ENCODE measurements around the gene RAB5B. TPM values are rescaled to one million over a fixed set of nuclear protein-coding genes. Genes with fewer than 3 reads are reported as not detected.

RAB5B gene
- total RNA-seq, 2 donors from 2014 or later = 112 to 178 TPM

DNA sequence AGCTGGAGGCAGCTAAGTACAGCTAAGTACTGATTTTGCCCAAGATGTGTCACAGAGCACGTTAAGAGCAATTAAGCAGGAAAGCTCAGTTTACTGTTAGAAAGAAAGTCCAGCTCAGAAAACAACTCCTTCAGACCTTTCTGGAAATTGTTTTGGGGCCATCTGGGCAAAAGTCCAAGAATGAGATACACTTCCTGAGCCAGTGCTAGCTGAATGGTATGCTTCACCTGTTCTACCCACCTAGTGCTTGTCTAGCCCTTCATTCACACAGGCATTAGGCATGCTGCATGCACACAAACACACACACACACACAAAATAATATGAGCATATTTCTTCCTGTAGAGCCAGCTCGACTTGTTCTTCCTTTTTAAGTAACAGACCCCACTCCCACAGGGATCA, 40.3 kb downstream of the RAB5B start:
- no peak overlapping the region for H3K27ac ChIP-seq
- no peak overlapping the region for H3K4me3 ChIP-seq
- peaks cover 12% of the 10 kb centered on the region for H3K4me1 ChIP-seq
- H3K36me3 ChIP-seq = no peaks in the 10 kb centered on the region
- TF ChIP-seq, protein P1, sequence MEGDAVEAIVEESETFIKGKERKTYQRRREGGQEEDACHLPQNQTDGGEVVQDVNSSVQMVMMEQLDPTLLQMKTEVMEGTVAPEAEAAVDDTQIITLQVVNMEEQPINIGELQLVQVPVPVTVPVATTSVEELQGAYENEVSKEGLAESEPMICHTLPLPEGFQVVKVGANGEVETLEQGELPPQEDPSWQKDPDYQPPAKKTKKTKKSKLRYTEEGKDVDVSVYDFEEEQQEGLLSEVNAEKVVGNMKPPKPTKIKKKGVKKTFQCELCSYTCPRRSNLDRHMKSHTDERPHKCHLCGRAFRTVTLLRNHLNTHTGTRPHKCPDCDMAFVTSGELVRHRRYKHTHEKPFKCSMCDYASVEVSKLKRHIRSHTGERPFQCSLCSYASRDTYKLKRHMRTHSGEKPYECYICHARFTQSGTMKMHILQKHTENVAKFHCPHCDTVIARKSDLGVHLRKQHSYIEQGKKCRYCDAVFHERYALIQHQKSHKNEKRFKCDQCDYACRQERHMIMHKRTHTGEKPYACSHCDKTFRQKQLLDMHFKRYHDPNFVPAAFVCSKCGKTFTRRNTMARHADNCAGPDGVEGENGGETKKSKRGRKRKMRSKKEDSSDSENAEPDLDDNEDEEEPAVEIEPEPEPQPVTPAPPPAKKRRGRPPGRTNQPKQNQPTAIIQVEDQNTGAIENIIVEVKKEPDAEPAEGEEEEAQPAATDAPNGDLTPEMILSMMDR (IDR thresholded peaks at IDR 0.05) = no peak
- H3K9me3 ChIP-seq = no peaks in the 10 kb centered on the region
- H3K9ac ChIP-seq (ENCODE audit: low read depth in 2 of 2, low read length in 2 of 2) = no peak overlapping the region
- H3K27me3 ChIP-seq = no peaks in the 10 kb centered on the region
- DNase-seq = peak; percentile 48
- intact Hi-C loops (cut with DNase I) = no loop called here

DNA sequence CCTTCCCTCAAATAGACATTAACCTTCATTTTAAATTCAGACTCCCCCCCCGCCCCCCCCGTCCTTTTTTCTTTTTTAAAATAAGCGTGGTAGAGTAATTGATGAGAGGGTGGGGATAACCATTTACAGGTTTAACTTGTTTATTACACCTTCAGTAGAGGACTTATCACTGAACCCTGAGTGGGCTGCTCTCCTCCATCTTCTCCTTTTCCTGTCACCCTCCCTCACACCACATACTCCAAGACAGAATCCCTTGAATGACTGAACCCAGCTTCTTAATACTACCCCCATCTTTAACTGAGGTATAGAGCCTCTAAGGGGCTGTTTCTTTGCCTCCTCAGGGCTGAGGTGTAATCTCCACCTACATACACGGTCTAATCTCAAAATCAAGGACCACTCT, 43.3 kb downstream of the RAB5B start:
- TF ChIP-seq, protein P1 (IDR thresholded peaks at IDR 0.05) = no peak
- intact Hi-C loops (cut with DNase I) = no loop called here

DNA sequence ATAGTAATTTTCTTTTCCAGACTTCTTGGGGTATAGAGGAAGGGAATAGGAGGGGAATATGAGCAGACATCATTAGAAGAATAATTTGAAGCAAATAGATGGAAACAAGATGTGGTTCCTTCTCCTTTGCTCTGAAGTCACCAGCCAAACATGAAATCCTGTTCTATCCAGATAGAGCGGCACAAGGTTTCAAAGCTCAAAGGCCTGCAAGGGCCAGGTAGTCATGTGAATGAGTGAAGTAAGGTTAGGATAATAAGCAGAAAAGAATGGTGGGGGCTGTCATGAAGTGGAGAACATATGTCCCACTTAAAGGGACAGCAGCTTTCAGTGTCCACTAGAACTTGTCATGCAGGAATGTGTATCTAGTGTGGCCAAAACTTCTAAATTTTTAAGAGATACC, 44.5 kb downstream of the RAB5B start:
- Histone ChIP-seq H3K4me1 (peaks cover 10% of the 10 kb centered on the region), H3K27ac (no peak overlapping the region), H3K4me3 (no peak overlapping the region), H3K9ac (ENCODE audit: low read depth in 2 of 2, low read length in 2 of 2) (no peak overlapping the region), H3K27me3 (no peaks in the 10 kb centered on the region), H3K36me3 (no peaks in the 10 kb centered on the region), H3K9me3 (no peaks in the 10 kb centered on the region)
- no peak for DNase-seq
- intact Hi-C loops (cut with DNase I) = no loop called here
- TF ChIP-seq, protein P1 (IDR thresholded peaks at IDR 0.05) = no peak

More for the DNA sequence above, 43.3 kb downstream of the RAB5B start:
- H3K4me3 ChIP-seq = no peak overlapping the region
- H3K27me3 ChIP-seq = no peaks in the 10 kb centered on the region
- peaks cover 10% of the 10 kb centered on the region for H3K4me1 ChIP-seq
- no peak overlapping the region for H3K9ac ChIP-seq (ENCODE audit: low read depth in 2 of 2, low read length in 2 of 2)
- H3K36me3 ChIP-seq = no peaks in the 10 kb centered on the region
- DNase-seq = no peak
- no peak overlapping the region for H3K27ac ChIP-seq
- no peaks in the 10 kb centered on the region for H3K9me3 ChIP-seq

DNA sequence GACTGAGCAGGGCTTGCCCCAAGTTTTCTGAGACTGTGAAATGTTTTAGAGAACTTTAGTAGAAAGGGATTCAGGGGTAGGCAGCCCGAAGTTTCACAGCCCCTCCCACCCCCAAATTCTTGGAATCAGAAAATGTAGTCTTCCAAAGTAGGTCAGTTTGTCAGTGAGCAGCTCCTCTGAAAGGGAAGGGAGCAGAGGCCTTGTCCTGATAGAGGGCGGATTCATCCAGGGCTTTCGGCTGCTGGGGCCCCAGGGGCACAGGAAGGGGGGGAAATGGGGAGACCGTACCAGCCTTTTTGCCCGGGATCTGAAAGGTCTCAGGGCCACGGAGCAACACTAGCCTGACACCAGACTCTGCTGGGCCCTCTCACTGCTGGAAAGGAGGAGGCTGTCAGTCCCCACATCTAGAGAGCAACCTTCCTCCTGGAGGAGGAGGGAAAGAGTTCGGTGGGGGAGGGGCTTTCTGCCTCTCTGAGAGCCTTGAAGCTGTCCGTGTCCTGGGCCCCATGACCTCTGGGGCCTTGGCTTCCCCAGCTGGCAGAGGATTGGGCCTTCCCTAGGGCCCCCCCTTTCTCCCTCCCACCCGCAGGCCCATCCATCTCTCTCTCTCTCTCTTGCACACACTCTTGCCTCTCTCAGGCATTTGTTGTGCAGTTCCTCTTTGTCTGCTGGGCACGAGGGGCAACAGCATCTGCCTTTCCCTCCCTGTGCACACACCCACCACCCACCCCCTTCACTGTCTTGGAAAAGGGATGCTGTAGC, 46.7 kb downstream of the RAB5B start, which contains the start of gene IKZF4:
Gene IKZF4, plus strand, starts transcription at position 621 of the 762 bp plus-strand sequence. CDS start 451 bp downstream, outside the sequence.
- Histone ChIP-seq H3K4me3 (peak within 1 kb of the TSS; percentile 11), H3K36me3 (no peaks in the 10 kb centered on the region), H3K9ac (ENCODE audit: low read depth in 2 of 2, low read length in 2 of 2) (peak within 1 kb of the TSS; percentile 35 to 44), H3K27ac (peak within 1 kb of the TSS; percentile 44), H3K27me3 (no peaks in the 10 kb centered on the region), H3K4me1 (no peaks in the 10 kb centered on the region), H3K9me3 (no peaks in the 10 kb centered on the region)
- intact Hi-C loops (cut with DNase I) = no loop called here
- DNase-seq = peak; percentile 57
- TF ChIP-seq, protein P1 (IDR thresholded peaks at IDR 0.05) = no peak

DNA sequence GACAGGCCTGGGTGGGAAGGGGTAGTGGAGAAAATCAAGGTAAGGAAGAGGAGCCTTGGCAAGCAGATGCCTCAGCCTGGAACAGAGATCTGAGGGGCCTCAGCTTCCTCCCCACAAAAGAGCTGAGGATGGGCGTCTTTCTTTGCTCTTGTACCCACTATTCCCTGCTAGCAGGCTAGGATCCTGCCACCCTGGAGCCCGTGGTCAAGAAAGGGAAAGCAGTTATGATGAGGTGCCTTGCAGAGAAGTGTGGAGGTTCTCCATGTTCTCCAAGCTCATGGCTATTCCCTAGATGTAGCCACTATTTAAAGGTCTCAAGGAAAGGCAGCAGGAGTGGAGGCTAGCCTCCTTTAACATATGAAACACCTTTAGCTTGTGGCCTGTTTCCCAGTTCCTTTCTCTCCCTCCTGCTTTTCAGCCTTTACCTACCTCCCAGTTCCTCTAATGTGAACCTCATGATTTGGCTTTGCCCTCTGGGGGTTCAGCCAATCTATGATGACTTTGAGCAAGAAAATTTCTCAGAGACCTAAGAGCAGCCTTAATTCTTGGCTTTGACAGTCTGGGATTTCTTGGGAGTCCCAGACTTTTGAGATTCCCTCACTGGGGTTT, 48.1 kb downstream of the RAB5B start:
- H3K9ac ChIP-seq (ENCODE audit: low read depth in 2 of 2, low read length in 2 of 2) = peak overlapping the region in 1 of 2 donors; percentile 18
- no peaks in the 10 kb centered on the region for H3K36me3 ChIP-seq
- no peak for DNase-seq
- H3K9me3 ChIP-seq = no peaks in the 10 kb centered on the region
- H3K4me1 ChIP-seq = no peaks in the 10 kb centered on the region
- TF ChIP-seq, protein P1 (IDR thresholded peaks at IDR 0.05) = no peak
- H3K27ac ChIP-seq = no peak overlapping the region
- H3K4me3 ChIP-seq = no peak overlapping the region
- intact Hi-C loops (cut with DNase I) = no loop called here
- no peaks in the 10 kb centered on the region for H3K27me3 ChIP-seq

Data from colonic mucosa (tissue), 4 donors.